Measurements from ENCODE around the gene RBM42.
"Not testable (repeated sequence)": the region's sequence is repeated elsewhere in the genome, so short reads cannot be mapped to it uniquely, and the experiment has no call there.

The RBM42 gene

GRCh38 chr19:35622750-35623149 lies 6.1 kb upstream of the RBM42 start:
- DNase-seq, result no peak

- DNase-seq, result no peak
These were observed 5.4 kb upstream of the RBM42 start for GRCh38 chr19:35623327-35624010.

GRCh38 chr19:35628264-35628564 lies 622 bp upstream of the RBM42 start:
- no peak for DNase-seq

GRCh38 chr19:35629332-35629633 lies 447 bp downstream of the RBM42 start:
- DNase-seq, result no peak

GRCh38 chr19:35633727-35634440 lies 5.0 kb downstream of the RBM42 start:
- no peak for DNase-seq

GRCh38 chr19:35636651-35637050 lies 7.8 kb downstream of the RBM42 start:
- DNase-seq, result no peak

GRCh38 chr19:35637165-35637564 lies 8.3 kb downstream of the RBM42 start:
- no peak for DNase-seq

GRCh38 chr19:35639321-35639639 lies 10.4 kb downstream of the RBM42 start:
- DNase-seq, result no peak

- no peak for DNase-seq
These were observed 11.0 kb downstream of the RBM42 start for GRCh38 chr19:35639863-35640262.

- DNase-seq, result no peak
These were observed 12.8 kb downstream of the RBM42 start, which contains the start of gene ETV2 for GRCh38 chr19:35641515-35642151. ETV2 (plus strand) TSS chr19:35641745; CDS start chr19:35642461, 716 bp downstream.

- DNase-seq, result no peak
These were observed 13.5 kb downstream of the RBM42 start for GRCh38 chr19:35642312-35642711.

- DNase-seq, result no peak
These were observed 14.0 kb downstream of the RBM42 start for GRCh38 chr19:35642798-35643254.

GRCh38 chr19:35643255-35644205 lies 14.7 kb downstream of the RBM42 start:
- no peak for DNase-seq

GRCh38 chr19:35644206-35644986 lies 15.6 kb downstream of the RBM42 start:
- DNase-seq, result peak; percentile 48

- DNase-seq, result no peak
These were observed 16.3 kb downstream of the RBM42 start for GRCh38 chr19:35644987-35645679.

GRCh38 chr19:35645680-35646511 lies 17.1 kb downstream of the RBM42 start:
- no peak for DNase-seq

- peak; percentile 92 for DNase-seq
These were observed 19.5 kb downstream of the RBM42 start, which contains the start of gene COX6B1 for GRCh38 chr19:35648017-35648961. COX6B1 (plus strand) TSS chr19:35648323; CDS start chr19:35651244, 2,921 bp downstream.

- no peak for DNase-seq
These were observed 21.7 kb downstream of the RBM42 start for GRCh38 chr19:35650581-35650980.

- not testable (repeated sequence) for DNase-seq
These were observed 26.0 kb downstream of the RBM42 start for GRCh38 chr19:35654828-35655227.

- no peak for DNase-seq
These were observed 26.8 kb downstream of the RBM42 start for GRCh38 chr19:35655600-35655999.

All from NCI-H2081 treated with DMSO at 0.1 percent for 48 hours (cell line).